HG02852 (cell line): ENCODE measurements around the gene CD22.

Experiments
- ATAC-seq: cut with Tn5 transposase; IDR thresholded peaks from one replicate; pipeline ENCODE4 v1.9.1; 2021; ENCODE audit warnings: mild to moderate bottlenecking, moderate library complexity; ENCODE audit not compliant: unreplicated experiment

CD22 gene

DNA sequence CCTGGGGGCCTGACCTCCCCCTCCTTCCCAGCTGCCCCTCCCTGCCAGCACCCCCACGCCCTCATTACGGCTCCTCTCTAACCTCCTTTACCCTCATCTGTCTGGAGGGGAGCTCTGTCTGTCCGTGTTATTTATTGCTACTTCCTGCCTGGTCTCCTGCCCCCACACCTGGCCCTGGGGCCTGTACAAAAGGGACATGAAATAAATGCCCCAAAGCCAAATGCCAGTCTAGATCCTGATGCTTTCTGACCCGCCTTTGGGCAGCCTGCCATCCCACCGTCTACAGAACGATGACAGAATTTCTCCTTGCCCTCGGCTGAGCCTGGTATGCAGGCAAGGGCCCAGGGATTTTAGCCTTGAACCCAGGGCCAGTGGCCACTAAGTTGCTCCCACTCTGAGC, 15.4 kb upstream of the CD22 start:
- ATAC-seq = no peak

DNA sequence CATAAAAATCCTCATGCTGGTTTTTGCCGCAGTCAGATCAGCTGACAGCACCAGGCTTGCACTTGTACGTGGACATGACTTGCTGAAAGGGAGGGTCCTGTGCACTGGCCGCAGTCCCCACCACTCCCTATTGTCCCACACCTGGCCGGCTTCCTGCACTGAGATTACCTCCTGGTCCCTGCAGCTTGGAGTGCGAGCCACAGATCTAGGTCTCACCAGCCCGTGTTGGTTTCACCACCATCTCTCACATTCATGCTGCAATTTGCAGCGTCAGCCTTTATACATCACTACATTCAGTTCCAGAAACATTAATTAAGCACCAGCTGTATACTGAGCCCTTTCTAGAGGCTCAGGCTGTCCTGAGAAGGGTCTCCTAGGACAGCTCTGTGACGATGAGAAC, 15.0 kb upstream of the CD22 start:
- ATAC-seq = no peak

DNA sequence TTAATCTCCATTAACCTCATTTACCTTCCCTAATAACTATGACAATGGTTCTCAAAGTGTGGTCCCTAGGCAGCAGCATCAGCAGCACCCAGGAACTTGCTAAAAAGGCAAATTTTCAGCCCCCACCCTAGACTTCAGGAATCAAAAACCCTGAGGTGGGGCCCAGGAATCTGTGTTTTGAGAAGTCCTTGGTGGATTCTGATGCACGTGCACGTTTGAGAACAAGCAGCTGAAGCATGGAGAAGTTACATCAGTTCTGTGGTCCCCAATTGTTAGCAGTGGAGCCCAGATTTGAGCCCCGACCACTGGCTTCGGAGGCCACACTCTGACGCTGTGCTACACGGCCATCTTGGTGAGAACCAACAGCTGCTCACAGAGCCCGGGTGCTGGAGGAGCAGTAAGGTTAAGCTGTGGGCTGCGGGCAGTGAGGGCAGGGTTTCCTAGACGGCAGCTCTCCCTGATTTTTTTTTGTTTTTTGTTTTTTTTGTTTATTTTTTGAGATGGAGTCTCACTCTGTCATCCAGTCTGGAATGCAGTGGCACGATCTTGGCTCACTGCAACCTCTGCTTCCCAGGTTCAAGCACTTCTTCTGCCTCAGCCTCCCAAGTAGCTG, 14.0 kb upstream of the CD22 start:
- ATAC-seq = no peak

DNA sequence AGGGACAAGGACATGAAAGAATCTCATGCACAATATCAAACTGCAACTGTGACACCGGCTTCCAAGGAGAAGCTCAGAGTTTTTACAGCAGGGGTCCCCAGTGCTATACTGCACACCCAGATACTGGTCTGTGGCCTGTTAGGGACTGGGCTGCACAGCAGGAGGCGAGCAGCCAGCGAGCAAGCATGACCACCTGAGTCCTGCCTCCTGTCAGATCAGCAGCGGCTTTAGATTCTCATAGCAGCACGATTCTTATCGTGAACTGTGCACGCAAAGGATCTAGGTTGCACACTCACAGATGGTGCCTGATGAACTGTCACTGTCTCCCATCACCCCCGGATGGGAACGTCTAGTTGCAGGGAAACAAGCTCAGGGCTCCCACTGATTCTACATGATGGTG, 13.1 kb upstream of the CD22 start:
- ATAC-seq = no peak

DNA sequence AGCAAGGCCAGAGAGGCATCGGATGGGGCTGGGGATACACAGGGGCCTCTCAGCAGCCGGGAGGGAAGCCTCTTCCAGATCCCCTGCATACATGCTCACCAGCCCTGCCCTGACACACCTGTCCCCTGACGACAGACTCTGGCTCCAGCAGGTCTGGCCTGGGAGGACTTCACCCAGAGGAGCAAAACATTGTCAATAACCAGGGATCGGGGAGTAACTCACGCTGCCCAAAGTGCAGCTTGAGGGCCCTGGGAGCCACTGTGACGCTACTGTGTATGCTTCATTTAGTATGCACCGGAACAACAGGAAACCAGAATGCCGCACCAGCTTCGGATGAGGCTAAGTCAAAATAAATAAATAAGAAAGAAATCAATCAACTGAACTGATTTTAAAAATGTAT, 12.4 kb upstream of the CD22 start:
- no peak for ATAC-seq

DNA sequence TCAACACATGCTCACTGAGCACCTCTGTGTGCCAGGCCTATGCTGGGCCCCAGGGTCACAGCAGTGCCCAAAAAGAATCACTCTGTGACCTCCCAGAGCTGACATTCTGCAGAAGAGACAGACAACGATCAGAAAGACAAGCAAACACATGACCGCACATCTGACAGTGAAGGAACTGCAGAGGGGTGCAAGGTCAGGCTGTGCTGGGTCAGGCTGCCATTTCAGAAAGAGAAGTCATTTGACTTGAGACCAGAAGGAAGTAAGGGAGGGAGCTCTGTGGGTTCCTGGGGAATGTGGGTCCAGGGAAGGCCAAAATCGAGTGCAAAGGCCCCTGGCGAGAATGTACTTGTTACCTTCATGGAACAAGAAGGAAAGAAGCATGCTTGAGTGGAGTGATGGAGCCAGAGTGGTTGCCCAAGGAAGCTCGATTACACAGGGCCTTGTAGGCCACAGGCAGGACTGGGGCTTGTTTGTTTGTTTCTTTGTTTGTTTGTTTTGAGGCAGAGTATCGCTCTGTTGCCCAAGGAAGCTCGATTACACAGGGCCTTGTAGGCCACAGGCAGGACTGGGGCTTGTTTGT, 11.4 kb upstream of the CD22 start:
- ATAC-seq = no peak

DNA sequence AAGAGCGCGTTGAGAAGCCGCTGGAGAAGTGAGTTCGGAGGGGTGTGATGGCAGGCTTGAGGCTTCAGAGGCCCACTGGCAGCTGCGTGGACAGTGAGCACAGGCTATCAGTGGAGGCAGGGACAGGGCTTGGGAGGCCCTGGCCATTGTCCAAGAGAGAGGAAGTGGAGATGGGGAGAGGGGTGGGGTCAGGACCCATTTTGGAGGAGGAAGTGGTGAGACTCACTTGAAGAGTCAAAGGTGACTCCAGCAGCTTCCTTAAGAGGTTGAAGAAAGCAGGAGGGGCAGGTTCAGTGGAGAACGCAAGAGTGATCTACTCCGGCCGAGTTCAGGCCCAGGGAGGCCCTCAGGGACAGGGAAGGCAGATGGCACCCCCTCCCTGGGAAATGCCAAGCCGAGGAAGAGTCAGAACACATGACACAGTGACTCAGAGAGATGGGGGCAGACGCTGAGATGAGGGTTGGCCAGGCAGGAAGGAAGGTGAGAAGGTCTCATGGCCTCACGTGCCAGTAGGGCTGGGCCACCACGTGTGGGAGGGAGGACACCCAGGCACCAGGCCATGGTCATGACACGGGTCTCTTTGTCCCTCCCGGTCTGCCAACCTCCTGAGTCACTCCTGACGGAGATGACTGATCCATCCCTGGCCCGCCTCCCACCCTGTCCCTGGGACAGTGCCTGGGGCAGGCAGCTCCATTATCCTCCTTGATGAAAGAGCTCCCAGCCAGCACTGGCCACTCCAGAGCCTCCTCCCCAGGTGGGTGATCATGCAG, 10.1 kb upstream of the CD22 start:
- ATAC-seq = no peak

DNA sequence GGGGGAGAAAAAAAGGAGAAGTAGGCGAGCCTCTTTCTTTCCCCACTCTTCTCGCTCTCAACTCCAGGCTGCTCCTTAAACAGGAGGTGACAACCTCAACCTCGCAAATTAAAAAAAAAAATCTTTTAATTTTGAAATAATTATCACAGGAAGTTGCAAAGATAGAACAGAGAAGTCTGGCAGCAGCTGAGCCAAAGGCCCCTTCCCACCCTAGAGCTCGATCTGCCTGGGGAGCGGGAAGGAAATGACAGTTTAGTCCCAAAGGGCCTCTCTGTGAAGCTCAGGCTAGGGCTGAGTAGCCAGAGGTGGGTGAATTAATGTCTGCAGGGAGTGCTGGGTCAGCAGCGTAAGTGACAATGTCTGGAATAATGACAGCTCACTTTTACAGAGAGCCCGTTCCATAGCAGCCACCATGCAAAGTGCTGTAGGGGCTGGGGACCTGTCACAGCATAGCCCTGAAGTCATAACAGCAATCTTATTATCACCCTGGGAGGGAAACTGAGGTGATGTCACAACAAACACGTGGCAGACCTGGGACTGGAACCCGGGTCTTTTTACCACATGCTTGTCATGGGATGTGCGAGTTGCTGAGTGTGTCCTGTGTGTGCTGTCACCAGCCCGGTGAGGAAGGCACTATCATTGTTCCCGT, 8.8 kb upstream of the CD22 start:
- ATAC-seq = no peak

DNA sequence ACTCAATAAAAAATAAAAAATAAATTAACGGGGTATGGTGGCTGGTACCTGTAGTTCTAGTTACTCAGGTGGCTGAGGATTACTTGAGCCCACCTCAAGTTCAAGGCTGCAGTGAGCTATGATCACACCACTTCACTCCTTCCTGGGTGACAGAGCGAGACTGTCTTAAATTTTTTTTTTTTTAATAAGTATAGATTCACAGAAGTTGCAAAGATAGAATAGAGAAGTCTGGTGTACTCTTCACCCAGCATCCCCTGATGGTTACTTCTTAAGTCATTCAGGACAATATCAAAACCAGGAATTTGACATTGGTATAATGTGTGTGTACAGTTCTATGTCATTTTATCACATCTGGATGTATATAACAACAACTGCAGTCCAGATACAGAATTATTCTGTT, 7.7 kb upstream of the CD22 start:
- no peak for ATAC-seq

DNA sequence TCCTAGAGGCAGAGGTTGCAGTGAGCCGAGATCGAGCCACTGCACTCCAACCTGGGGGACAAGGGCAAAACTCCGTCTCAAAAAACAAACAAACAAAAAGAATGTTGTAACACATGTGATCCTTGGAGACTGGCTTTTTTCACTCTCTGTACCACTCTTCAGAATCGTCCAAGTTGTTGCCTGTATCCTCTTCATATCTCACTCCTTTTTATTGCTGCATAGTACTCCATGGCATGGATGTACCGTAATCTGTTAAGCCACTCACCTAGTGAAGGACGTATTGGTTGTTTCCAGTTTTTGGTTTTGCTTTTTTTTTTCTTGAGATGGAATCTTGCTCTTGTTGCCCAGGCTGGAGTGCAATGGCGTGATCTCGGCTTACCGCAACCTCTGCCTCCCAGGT, 7.0 kb upstream of the CD22 start:
- no peak for ATAC-seq

DNA sequence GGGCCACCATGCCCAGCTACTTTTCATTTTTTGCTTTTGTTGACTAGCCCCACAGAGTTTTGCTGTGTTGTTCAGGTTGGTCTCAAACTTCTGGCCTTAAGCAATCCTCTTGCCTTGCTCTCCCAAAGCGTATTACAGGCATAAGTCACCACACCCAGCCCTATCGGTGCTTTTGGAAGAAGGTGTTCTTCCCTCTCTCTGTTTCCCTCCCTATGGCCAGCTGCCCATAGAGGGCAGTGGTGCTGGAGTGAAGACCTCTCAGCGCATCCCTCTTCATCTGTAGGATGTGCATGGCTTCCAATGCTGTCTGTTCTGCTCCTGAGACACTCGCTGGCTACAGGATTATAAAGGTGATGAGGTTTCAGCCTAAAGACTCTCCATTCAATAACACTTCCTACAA, 1.3 kb upstream of the CD22 start:
- no peak for ATAC-seq

DNA sequence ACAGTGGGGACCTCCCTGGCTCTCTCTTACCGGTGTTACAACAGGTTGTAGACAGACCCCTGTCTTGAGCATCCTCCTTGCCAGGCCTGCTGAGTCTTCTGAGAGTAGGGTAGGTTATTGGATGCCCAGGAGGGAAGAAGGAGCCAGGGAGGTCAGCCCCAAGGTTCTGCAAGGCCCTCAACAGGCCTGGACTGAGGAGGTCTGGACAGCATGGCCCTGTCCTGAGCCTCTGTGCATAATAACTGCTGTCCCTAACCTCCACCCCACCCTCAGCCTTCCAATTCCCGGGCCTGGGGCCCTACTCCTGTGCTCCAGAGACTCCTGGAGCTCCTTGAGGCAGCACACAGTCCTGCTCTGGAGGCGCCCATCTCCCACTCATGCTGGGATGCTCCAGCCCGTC, 336 bp downstream of the CD22 start:
- ATAC-seq = no peak

DNA sequence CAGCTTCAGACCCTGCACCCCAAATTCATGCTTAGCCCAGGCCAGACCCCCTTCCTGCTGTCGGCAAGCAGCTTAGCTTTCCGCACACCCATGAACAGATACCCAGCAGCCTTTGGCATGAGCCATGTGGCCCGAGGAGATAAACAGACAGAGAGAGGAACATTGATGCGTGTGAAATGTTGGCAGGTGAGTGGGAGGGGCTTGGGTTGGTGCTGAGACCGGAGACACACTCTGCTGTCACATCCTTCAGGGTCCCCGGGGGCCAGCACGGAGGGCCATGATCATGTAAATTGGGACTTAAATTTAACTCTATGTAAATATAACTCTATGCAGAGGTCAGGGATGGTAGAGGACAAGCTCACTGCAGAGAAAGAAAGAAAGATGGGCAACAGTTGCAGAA, 1.5 kb downstream of the CD22 start:
- peak; percentile 39 for ATAC-seq

DNA sequence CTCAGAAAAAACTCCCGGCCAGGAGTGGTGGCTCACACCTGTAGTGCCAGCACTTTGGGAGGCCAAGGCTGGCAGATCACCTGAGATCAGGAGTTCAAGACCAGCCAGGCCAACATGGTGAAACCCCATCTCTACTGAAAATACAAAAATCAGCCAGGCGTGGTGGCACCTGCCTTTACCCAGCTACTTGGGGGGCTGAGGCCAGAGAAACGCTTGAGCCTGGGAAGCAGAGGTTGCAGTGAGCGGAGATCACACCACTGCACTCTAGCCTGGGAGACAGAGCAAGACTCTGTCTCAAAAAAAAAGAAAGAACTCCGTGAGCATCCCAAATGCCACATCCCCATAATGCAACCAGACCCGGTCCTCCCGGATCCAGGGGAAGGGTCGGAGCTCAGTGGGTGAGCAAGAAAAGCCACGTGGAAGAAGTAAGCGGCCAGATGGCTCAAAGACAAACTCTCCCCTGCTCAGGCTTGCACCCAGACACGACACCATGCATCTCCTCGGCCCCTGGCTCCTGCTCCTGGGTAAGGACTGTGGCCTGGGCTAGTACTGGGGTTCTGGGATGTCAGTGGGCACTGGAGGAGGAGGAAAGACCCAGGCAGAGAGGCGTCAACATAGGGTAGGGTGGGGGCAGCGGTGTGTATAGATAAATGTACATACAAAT, 2.7 kb downstream of the CD22 start:
- no peak for ATAC-seq

DNA sequence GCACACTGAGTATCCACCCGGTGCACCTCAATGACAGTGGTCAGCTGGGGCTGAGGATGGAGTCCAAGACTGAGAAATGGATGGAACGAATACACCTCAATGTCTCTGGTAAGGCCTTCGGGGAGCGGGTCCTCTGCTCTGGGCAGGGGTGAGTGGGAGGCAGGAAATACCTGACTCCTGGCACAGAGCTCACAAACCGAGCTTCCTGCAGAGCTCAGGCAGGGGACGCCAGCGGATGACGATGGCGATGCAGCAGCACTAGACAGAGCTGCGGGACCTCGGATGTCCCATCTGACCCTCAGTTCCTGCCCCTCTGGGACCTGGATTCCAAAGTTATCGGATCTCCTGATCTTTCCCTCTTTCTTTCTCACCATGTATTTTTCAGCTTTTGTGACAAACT, 3.8 kb downstream of the CD22 start:
- no peak for ATAC-seq

DNA sequence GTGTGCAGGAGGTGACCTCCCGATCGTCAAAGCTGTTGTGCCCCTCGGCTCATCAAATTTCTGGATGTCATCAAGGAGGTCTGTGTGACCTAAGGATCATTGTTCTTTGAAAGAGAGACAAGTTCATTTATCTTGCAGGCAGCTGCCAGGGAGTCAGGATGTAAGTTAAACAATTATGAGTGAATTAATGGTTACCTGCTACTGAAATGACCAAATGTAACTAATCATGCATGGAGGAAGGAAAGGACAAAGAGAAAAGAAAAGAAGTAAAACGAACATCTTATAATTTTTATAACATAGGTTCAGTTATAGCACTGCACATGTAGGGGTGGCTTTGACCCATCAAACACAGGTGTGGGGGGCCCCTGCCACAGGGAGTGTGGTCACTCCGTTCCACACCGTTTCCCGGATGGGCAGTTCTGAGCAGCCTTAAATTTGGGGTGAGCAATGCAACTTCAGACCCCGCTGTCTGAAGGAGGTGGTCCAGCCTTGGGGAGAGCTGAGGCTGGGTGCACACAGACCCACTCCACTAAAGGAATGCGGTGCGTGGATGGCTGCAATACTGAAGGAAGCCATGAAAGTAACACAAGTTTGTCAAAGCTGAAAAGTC, 5.3 kb downstream of the CD22 start:
- no peak for ATAC-seq

DNA sequence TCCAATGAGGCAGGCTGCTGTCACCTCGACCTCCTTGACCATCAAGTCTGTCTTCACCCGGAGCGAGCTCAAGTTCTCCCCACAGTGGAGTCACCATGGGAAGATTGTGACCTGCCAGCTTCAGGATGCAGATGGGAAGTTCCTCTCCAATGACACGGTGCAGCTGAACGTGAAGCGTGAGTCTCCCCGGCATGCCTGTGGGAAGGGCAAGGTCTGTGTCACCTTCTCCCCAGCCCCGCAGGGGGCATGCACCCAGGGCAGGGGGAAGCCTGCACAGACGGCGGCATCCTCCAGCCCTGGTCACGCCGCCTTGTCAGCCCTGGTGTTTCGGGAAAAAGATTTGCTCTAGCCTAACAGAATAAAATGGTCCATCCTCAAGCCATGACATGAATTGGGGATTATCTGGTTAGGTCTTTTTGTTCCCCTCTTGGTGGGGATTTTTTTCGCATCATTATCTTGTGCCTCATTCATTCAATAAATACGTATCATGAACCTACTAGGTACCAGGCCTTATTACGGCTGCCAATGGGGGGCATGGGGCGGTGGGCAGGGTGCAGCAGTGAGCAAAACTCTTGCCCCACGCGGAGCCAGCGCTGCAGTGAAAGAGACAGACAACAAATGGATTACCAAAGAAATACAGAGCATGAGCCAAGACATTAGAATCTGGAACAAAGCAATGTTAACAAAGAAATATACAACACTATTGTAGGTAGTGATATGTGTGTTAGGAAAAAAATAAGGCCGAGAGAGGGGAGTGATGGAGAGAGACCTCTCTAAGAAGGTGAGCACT, 7.4 kb downstream of the CD22 start:
- ATAC-seq = no peak

DNA sequence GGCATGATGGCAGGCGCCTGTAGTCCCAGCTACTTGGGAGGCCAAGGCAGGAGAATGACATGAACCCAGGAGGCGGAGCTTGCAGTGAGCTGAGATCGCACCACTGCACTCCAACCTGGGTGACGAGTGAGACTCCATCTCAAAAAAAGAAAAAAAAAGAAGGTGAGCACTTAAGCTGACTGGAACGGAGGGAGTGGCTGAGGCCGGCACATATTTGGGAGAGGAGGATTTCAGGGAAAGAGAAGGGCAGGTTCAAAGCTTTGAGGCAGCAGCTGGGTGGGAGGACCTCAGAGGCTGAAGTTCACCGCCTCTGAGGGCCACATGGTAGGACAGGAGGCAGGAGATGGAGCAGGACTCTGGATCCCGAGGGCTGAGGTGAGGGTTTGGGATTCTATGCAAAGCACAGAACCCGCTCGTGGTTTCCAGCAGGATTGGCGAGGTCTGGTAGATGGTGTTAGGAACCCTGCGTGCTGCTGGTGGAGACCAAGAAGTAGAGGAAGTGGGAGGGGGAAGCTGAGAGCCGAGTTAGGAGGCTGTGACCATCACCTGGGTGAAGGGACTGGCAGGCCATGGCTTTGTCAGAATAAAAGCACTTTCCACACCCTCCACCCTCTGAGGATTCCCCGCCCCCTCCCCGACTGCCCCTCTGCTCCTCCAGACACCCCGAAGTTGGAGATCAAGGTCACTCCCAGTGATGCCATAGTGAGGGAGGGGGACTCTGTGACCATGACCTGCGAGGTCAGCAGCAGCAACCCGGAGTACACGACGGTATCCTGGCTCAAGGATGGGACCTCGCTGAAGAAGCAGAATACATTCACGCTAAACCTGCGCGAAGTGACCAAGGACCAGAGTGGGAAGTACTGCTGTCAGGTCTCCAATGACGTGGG, 8.4 kb downstream of the CD22 start:
- ATAC-seq = no peak

DNA sequence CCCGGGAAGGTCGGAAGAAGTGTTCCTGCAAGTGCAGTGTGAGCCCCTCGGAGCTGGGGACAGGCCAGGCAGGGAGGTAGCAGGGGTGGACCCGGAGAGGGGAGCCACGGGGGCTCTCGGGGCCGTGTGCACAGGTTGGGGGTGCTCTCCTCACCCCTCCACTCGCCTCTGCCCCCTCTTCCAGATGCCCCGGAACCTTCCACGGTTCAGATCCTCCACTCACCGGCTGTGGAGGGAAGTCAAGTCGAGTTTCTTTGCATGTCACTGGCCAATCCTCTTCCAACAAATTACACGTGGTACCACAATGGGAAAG, 9.0 kb downstream of the CD22 start:
- no peak for ATAC-seq

DNA sequence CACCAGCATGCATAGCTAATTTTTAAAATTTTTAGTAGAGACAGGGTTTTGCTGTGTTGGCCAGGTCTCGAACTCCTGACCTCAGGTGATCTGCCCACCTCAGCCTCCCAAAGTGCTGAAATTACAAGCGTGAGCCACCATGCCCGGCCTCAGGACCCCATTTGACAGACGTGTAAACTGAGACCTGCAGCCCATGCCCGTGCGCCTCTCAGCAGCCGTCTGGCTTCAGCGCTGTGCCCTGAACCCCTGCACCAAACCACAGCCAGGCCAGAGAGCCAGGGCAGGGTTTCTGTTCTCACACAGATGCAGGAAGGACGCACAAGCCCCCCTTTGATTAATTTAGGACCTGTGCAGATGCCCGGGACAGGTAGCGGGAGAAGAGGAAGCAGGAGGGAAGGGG, 11.4 kb downstream of the CD22 start:
- ATAC-seq = no peak
